HL-60 (cell line): ENCODE results near the gene NAT9.

Experiments
- DNase-seq, 2 experiments: peaks; one replicate each; pipeline ENCODE4 v3.0.0-alpha.2; 2010 to 2020; ENCODE audit warnings: low read depth in 1 of 2, low spot score in 1 of 2
- H3K27ac ChIP-seq: fragments of 250-450 bp; sonication (Bioruptor Pico); replicated peaks from 2 replicates; pipeline ENCODE4 v1.5.1; 2020; ENCODE audit warnings: mild to moderate bottlenecking, moderate library complexity
- H3K27me3 ChIP-seq: fragments of 250-450 bp; sonication (Bioruptor Pico); 2 replicates; pipeline ENCODE4 v1.5.1; 2021; ENCODE audit warnings: mild to moderate bottlenecking, moderate library complexity; ENCODE audit not compliant: insufficient read depth, poor library complexity, severe bottlenecking
- H3K4me3 ChIP-seq: replicated peaks from 2 replicates; pipeline ENCODE4 v1.5.1; 2011; ENCODE audit warnings: mild to moderate bottlenecking, control low read depth, low read length; ENCODE audit not compliant: insufficient read depth
- CTCF ChIP-seq: IDR thresholded peaks from one replicate; pipeline ENCODE4 v1.5.1; 2011; ENCODE audit warnings: low read length, control low read depth, inconsistent platforms; ENCODE audit not compliant: insufficient read depth
- GABPA ChIP-seq: IDR thresholded peaks from 2 replicates; pipeline ENCODE4 v1.6.1; 2012; ENCODE audit warnings: low read depth
- POLR2AphosphoS5 ChIP-seq: IDR thresholded peaks from 2 replicates; pipeline ENCODE4 v1.6.1; 2012; ENCODE audit warnings: low read depth
- REST ChIP-seq: IDR thresholded peaks from 2 replicates; pipeline ENCODE4 v1.6.1; 2012; ENCODE audit warnings: low read depth; ENCODE audit not compliant: insufficient replicate concordance
- SPI1 ChIP-seq: IDR thresholded peaks from 2 replicates; pipeline ENCODE4 v1.6.1; 2012; ENCODE audit warnings: low read depth, mild to moderate bottlenecking, borderline replicate concordance

NAT9 gene

GRCh38 chr17:74803971-74804370 is 27.8 kb upstream of the NAT9 start:
- Histone ChIP-seq H3K27ac (no peak overlapping the region), H3K4me3 (no peak overlapping the region), H3K27me3 (no peaks in the 10 kb centered on the region)
- TF ChIP-seq CTCF, result no peak
- TF ChIP-seq GABPA, result no peak
- no peak for TF ChIP-seq POLR2AphosphoS5
- no peak for TF ChIP-seq REST
- no peak for TF ChIP-seq SPI1
- DNase-seq, result no peak

GRCh38 chr17:74803388-74803930 is 27.3 kb upstream of the NAT9 start:
- no peak for DNase-seq
- H3K4me3 ChIP-seq, result no peak overlapping the region
- H3K27me3 ChIP-seq, result no peaks in the 10 kb centered on the region
- TF ChIP-seq REST, result no peak
- no peak for TF ChIP-seq CTCF
- TF ChIP-seq SPI1, result no peak
- no peak for TF ChIP-seq POLR2AphosphoS5
- TF ChIP-seq GABPA, result no peak
- no peak overlapping the region for H3K27ac ChIP-seq

- no peak for DNase-seq
- TF ChIP-seq POLR2AphosphoS5, result no peak
- no peak for TF ChIP-seq GABPA
- no peak for TF ChIP-seq SPI1
- TF ChIP-seq REST, result no peak
- no peak for TF ChIP-seq CTCF
- Histone ChIP-seq H3K4me3 (no peak overlapping the region), H3K27ac (no peak overlapping the region), H3K27me3 (no peaks in the 10 kb centered on the region)
Observed at GRCh38 chr17:74801896-74802295, 25.8 kb upstream of the NAT9 start.
